Esophagus squamous epithelium (tissue), 4 donors: ENCODE data around the gene STK4.

Experiments used
- CTCF ChIP-seq, 6 experiments: fragments of 450-650 bp in 4 of 6; fragments of 200-600 bp in 2 of 6; sonication (generic) in 2 of 6; IDR thresholded peaks; one replicate each; pipeline ENCODE4 v1.5.1; 2016 to 2019; ENCODE audit warnings: antibody characterized with exemption in 6 of 6, mild to moderate bottlenecking in 4 of 6, moderate library complexity in 4 of 6
- POLR2A ChIP-seq, 4 donors: fragments of 450-650 bp; IDR thresholded peaks; one replicate each; pipeline ENCODE4 v1.6.1; 2017; ENCODE audit warnings: antibody characterized with exemption in 4 of 4, mild to moderate bottlenecking in 4 of 4, moderate library complexity in 3 of 4

GRCh38 chr20:44921447-44921846, 44.9 kb upstream of the STK4 start:
- no peak for TF ChIP-seq CTCF (IDR thresholded peaks at IDR 0.05)
- TF ChIP-seq POLR2A (IDR thresholded peaks at IDR 0.05), result no peak
